ENCODE measurements around the gene WTIP. TPM values are rescaled to one million over a fixed set of nuclear protein-coding genes. Genes with fewer than 3 reads are reported as not detected.
"Not testable (repeated sequence)": the region's sequence is repeated elsewhere in the genome, so short reads cannot be mapped to it uniquely, and the experiment has no call there.

WTIP gene
- total RNA-seq, 2 experiments from 2014 or later: 0.23 to 0.36 TPM

DNA sequence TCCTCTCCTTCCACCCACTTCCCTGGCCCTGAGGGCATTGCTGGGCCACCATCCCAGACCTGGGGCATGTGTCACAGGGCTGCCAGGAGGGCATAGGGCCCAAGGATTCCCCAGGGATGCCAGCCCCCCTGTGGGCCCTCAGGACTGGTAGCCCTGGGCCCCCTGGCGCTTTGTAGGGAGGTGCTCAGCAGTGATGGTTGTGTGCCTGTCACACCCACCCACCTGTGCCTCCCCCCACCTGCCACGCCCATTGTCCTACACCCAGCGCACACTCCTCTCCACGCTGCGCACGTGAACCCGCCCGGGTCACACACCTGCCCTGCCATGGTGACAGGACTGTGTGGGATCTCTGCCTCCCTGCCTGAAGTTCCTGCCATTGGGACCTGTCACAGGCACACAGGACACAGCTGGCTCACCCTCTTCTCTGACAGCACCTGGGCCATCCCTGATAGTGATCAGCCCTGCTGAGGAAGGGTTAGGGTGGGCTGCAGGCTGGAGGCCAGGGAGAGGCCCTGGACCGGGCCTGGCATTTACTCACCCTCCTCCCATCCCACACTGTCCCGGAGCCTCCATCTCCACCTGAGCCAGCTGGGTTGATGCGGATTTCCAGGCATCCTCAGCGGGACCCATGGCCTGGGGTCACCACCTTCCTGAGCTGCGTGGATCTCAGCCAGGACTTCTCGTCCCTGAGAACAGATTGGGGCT, 23.9 kb downstream of the WTIP start:
- no peaks in the 10 kb centered on the region for H3K4me1 Mint-ChIP-seq
- peaks cover 19% of the 10 kb centered on the region for H3K27me3 Mint-ChIP-seq
- no peaks in the 10 kb centered on the region for H3K36me3 Mint-ChIP-seq
- H3K27ac Mint-ChIP-seq: no peak overlapping the region
- no peak for DNase-seq
- H3K9me3 Mint-ChIP-seq: no peaks in the 10 kb centered on the region
- H3K4me3 Mint-ChIP-seq: no peak overlapping the region

DNA sequence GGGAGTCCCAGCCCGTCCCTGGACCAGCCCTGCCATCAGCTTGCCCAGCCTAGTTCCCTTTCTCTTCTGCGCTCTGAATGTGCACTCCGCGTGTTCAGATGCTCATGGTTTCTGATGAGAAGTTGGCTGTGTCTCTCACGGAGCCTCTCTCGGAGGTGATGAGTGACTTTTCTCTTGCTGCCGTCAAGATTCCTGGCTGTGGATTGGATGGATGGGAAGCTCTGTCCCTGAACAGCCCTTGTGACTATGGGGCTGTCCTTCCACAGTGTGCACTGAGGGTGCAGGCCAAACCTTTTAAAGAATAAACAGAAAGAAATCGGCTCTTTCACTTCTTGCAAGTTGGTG, 24.4 kb downstream of the WTIP start:
- H3K4me1 Mint-ChIP-seq: no peaks in the 10 kb centered on the region
- H3K4me3 Mint-ChIP-seq: no peak overlapping the region
- DNase-seq: no peak
- no peaks in the 10 kb centered on the region for H3K36me3 Mint-ChIP-seq
- peaks cover 18% of the 10 kb centered on the region for H3K27me3 Mint-ChIP-seq
- no peak overlapping the region for H3K27ac Mint-ChIP-seq
- peaks cover 2% of the 10 kb centered on the region for H3K9me3 Mint-ChIP-seq

DNA sequence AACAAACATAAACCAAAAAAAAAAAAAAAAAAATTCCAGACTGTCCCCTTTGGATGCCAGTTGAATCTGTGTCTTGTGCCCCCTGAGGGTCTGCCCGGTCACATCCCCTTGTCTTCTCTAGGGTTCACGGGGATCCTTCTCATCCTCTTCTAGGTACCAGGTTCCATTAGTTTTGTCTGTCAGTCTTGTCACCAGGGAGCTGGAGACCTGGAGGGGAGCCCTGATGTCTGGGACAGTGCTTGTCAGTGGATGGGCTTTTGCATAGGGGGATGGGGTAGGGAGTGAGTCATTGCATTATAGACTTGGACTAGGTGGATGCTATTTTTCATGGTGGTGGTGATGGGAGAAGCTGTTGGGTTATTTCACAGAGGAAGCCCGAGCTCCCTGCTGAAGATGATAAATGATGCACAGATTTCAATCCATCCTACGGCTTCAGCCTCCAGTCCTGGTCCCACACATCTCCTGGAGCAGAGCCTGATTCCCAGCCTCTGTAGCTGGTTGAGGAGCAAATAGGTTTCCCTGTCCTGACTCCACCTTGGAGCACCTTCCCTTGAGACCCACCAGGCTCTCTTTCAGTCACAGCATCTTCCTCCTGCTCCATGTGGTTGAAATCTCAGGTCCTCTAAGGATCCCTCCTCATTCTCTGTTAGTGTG, 26.0 kb downstream of the WTIP start:
- peaks cover 10% of the 10 kb centered on the region for H3K27me3 Mint-ChIP-seq
- no peaks in the 10 kb centered on the region for H3K4me1 Mint-ChIP-seq
- no peaks in the 10 kb centered on the region for H3K36me3 Mint-ChIP-seq
- no peak overlapping the region for H3K4me3 Mint-ChIP-seq
- H3K9me3 Mint-ChIP-seq: peaks cover 6% of the 10 kb centered on the region
- no peak for DNase-seq
- no peak overlapping the region for H3K27ac Mint-ChIP-seq

DNA sequence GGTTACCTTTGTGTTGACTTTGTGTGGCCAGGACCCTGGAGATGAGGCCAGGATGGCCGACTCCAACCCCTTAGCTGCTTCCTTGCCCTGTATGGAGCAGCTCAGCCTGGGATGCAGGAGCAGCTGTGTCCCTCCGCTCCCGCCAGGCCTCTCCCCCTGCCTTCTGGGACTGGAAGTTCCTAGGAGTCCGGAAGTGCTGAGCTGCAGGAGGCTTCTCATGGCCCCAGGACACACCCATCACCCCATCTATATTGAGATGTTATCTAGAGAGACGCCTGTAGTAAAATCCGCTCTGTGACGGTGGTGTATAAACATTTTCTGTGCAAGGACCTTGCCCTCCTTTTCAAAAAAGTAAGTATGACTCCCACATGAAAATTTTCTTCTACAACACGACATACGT, 27.0 kb downstream of the WTIP start:
- H3K27ac Mint-ChIP-seq: no peak overlapping the region
- H3K4me3 Mint-ChIP-seq: no peak overlapping the region
- H3K27me3 Mint-ChIP-seq: peaks cover 10% of the 10 kb centered on the region
- DNase-seq: no peak
- H3K36me3 Mint-ChIP-seq: no peaks in the 10 kb centered on the region
- peaks cover 6% of the 10 kb centered on the region for H3K9me3 Mint-ChIP-seq
- no peaks in the 10 kb centered on the region for H3K4me1 Mint-ChIP-seq

DNA sequence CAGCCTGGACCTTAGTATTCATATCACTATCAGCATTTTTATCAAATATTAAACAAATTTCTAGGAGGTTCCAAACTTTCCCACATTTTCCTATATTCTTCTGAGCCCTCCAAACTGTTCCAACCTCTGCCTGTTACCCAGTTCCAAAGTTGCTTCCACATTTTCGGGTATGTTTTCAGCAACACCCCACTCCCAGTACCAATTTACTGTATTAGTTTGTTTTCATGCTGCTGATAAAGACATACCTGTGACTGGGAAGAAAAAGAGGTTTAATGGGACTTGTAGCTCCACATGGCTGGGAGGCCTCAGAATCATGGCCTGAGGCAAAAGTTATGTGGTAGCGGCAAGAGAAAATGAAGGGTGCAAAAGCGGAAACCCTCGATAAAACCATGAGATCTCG, 29.3 kb downstream of the WTIP start:
- DNase-seq, H3K9me3 Mint-ChIP-seq, H3K4me1 Mint-ChIP-seq, H3K27ac Mint-ChIP-seq, H3K4me3 Mint-ChIP-seq, H3K36me3 Mint-ChIP-seq: not testable (repeated sequence)
- peaks cover 12% of the 10 kb centered on the region for H3K27me3 Mint-ChIP-seq

DNA sequence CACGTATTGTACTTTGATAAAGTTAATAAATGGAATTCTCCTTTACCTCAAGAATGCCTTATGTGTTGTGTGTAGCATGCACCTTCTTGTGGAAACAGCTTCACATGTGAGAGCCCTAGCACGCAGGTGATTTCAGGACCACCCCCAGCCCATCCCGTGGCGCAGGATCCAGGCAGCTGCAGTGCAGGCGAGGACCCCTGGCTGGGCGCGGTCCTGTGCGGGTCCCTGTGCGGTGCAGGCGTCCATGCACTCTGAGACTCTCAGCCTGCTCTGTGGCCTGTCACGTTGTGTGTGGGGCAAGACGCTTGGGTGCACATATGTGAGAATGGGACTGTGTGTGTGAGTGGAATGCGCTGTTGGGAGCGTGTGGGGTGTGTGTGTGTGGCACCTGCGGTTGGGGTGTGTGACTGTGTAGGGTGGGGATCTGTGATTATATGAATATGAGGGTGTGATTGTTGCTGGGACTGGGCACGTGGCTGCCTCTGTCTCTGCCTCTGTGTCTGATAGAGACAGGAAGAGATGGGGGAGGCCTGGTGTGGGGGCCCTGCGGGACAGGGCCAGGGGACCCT, 30.8 kb downstream of the WTIP start:
- Mint-ChIP-seq H3K9me3 (peaks cover 6% of the 10 kb centered on the region), H3K4me1 (no peaks in the 10 kb centered on the region), H3K27me3 (peaks cover 12% of the 10 kb centered on the region), H3K27ac (no peak overlapping the region), H3K4me3 (no peak overlapping the region), H3K36me3 (no peaks in the 10 kb centered on the region)
- no peak for DNase-seq

DNA sequence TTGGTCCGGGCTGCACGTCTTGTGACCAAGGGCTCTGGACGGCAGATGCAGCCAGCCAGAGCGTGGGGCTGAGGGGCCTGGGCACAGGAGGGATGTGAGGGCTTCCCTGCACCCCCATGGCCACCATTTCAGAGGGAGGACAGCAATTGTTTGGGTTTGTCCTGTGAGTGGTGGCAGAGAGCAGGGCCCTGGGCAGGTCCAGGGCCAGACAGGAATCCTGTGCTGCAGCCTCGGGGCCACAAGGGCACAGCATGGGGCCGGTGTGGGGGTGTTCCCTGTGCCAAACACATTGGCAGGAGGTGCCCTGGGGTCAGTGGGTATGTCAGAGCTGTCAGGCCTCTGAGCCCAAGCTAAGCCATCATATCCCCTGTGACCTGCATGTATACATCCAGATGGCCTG, 32.2 kb downstream of the WTIP start:
- Mint-ChIP-seq H3K9me3 (peaks cover 6% of the 10 kb centered on the region), H3K27me3 (peaks cover 12% of the 10 kb centered on the region), H3K4me3 (no peak overlapping the region), H3K27ac (no peak overlapping the region), H3K36me3 (no peaks in the 10 kb centered on the region), H3K4me1 (no peaks in the 10 kb centered on the region)
- no peak for DNase-seq

DNA sequence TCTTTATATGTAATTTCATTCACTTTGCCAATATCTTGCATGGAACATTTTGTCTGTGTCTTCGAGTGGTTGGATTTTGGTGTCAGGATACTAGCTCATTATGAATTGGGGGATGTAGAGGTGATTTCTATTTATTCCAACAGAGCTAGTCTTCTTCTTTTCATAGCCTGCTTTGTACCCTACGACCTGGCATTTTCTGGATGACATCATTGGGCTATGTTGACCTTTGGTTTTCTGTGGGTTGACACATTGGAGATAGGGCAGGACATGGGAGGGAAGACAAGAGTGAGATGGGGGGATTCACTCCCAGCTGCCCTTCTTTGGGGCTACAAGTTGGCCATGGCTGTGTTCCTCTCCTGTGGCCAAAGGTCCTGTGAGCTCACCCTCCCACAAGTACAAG, 38.0 kb downstream of the WTIP start:
- no peak overlapping the region for H3K27ac Mint-ChIP-seq
- DNase-seq: no peak
- H3K36me3 Mint-ChIP-seq: no peaks in the 10 kb centered on the region
- no peaks in the 10 kb centered on the region for H3K4me1 Mint-ChIP-seq
- peaks cover 31% of the 10 kb centered on the region for H3K27me3 Mint-ChIP-seq
- no peaks in the 10 kb centered on the region for H3K9me3 Mint-ChIP-seq
- H3K4me3 Mint-ChIP-seq: no peak overlapping the region

DNA sequence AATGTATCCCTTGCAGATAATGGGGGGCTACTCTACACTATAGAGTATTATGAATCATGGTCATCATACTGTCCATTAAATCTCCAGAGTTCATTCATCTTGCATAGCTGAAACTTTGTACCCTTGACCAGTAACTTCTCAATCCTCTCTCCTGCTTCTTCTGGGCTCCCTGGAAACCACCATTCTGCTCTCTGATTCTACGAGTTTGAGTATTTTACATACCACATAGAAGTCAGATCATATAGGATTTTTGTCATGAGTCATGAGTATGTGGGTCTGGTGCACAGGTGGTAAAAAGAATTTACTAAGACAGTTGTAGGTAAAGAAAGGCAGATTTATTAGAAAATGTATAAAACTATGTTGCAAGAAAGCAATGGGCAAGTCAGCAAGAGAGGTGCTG, 41.9 kb downstream of the WTIP start:
- peaks cover 38% of the 10 kb centered on the region for H3K27me3 Mint-ChIP-seq
- DNase-seq: no peak
- no peaks in the 10 kb centered on the region for H3K4me1 Mint-ChIP-seq
- no peak overlapping the region for H3K4me3 Mint-ChIP-seq
- H3K36me3 Mint-ChIP-seq: no peaks in the 10 kb centered on the region
- H3K9me3 Mint-ChIP-seq: no peaks in the 10 kb centered on the region
- H3K27ac Mint-ChIP-seq: no peak overlapping the region

DNA sequence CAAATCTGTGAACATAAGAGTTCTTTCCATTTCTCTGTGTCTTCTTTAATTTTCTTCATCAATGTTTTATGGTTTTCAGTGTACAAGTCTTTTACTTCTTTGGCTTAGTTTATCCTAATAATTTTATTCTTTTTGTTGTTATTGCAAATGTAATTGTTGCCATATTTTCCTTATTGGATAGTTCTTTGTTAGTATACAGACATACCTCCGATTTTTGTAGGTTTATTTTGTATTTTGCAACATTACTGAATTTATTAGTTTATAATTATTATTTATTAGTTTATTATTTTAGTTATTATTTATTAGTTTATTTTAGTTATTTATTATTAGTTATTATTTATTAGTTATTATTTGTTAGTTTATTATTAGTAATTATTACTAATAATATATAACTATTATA, 43.4 kb downstream of the WTIP start:
- Mint-ChIP-seq H3K4me3 (no peak overlapping the region), H3K36me3 (no peaks in the 10 kb centered on the region)

DNA sequence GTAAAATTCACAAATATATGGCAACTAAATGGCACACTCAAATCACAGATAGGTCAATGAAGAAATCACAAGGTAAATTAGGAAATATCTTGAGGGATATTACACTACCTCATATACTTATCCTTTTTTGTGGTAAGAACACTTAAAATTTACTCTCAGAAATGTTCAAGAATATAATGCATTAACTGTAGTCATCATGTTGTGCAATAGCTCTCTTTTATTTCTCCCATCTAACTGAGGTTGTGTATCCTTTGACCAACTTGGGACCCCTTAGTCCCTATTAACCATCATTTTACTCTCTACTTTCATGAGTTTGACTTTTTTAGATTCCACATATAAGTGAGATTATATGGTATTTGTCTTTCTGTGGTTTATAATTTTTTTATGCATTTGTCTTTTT, 52.6 kb downstream of the WTIP start:
- no peaks in the 10 kb centered on the region for H3K9me3 Mint-ChIP-seq
- no peak overlapping the region for H3K27ac Mint-ChIP-seq
- no peak overlapping the region for H3K4me3 Mint-ChIP-seq
- no peaks in the 10 kb centered on the region for H3K4me1 Mint-ChIP-seq
- no peak for DNase-seq
- no peaks in the 10 kb centered on the region for H3K36me3 Mint-ChIP-seq
- peaks cover 49% of the 10 kb centered on the region for H3K27me3 Mint-ChIP-seq

More for the DNA sequence above, 43.4 kb downstream of the WTIP start:
- Mint-ChIP-seq H3K9me3 (no peaks in the 10 kb centered on the region), H3K27ac (no peak overlapping the region), H3K4me1 (no peaks in the 10 kb centered on the region), H3K27me3 (peaks cover 45% of the 10 kb centered on the region)
- no peak for DNase-seq

DNA sequence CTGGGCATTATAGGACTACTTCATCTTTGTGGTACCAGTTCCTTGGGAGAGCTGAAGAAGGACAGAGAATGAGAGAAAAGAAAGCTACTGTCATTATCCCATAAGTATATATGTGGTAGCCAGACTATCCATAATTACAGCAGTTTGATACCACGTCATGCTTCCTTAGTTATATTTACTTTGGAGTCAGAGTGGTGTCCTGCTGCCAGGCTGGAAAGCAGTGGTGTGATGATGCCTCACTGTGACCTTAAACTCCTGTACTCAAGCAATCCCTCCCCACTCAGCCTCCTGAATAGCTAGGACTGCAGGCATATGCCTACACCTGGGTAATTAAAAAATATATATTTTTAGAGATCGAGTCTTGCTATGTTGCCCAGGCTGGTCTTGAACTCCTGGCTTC, 57.8 kb downstream of the WTIP start:
- Mint-ChIP-seq H3K27me3 (peaks cover 29% of the 10 kb centered on the region), H3K27ac (no peak overlapping the region), H3K4me3 (no peak overlapping the region), H3K36me3 (no peaks in the 10 kb centered on the region), H3K9me3 (peaks cover 23% of the 10 kb centered on the region), H3K4me1 (no peaks in the 10 kb centered on the region)
- no peak for DNase-seq

DNA sequence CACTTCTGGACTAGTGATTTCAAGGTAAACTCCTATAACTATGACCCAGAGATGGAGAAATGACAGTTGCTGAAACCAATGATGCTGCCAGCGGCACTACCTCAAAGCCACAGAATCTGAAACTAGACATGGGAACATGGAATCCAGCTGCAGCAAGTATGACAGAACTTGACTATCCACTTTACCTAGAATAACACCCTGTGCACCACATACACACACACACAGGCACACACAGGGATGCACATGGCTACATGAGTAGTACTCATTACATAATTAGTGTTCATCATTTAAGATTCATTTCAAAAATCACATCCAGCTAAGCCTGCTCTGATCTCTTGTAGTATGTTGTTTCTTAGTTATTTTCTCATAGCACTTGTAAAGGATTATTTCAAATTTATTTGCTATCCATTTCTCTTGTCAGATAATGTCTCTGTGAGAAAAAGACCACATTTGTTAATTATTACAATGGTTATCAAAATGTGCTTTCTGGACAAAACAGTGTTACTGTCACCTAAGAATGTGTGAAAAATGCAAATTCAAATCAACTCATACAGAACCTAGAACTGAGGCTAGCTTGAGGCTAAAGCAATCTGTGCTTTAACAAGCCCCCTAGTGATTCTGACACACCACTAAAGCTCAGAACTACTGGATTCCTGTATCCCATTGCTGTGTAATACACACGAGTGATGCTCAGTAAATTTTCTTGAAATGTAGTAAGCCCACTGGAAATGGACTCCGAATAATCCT, 59.4 kb downstream of the WTIP start:
- H3K4me3 Mint-ChIP-seq: no peak overlapping the region
- H3K27ac Mint-ChIP-seq: no peak overlapping the region
- H3K36me3 Mint-ChIP-seq: no peaks in the 10 kb centered on the region
- no peaks in the 10 kb centered on the region for H3K4me1 Mint-ChIP-seq
- H3K9me3 Mint-ChIP-seq: peaks cover 25% of the 10 kb centered on the region
- peaks cover 23% of the 10 kb centered on the region for H3K27me3 Mint-ChIP-seq
- no peak for DNase-seq

DNA sequence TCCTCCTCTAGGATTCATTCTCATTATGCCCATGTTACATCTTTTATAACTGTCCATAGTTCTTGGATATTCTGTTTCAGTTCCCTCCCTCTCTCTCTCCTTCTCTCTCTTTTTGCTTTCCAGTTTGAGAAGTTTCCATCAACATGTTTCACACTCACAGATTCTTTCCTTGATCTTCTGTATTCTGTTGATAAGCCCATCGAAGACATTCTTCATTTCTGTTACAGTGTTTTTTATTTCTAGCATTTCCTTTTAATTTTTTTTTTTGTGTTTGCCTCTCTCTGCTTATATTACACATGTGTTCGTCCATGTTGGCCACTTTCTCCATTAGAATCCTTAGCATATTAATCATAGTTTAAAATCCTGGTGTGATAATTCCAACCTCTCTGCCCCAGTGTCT, 68.3 kb downstream of the WTIP start:
- Mint-ChIP-seq H3K27me3 (peaks cover 18% of the 10 kb centered on the region), H3K9me3 (peaks cover 17% of the 10 kb centered on the region), H3K4me1 (no peaks in the 10 kb centered on the region), H3K36me3 (no peaks in the 10 kb centered on the region), H3K27ac (no peak overlapping the region), H3K4me3 (no peak overlapping the region)
- DNase-seq: no peak

DNA sequence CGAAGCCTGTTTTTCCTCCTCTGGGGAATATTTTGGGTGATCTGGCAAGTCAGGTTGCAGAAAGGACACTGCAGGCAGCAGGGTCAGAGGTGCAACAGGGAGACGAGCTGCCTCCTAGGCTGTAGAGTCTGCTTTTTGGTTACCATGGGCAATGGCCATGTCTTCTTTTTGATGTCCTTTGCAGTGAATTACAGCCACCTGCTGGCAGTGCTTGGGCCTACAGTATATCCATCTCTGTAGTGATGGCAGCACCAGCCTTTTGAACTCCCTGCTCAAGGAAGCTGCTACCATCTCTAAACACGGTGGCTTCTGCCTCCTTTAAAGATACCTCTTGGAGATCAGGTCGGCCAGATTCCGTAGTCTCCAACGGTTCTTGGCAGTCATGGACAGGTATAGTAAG, 73.9 kb downstream of the WTIP start:
- H3K27ac Mint-ChIP-seq: no peak overlapping the region
- no peaks in the 10 kb centered on the region for H3K36me3 Mint-ChIP-seq
- no peaks in the 10 kb centered on the region for H3K4me1 Mint-ChIP-seq
- no peak overlapping the region for H3K4me3 Mint-ChIP-seq
- H3K9me3 Mint-ChIP-seq: peaks cover 2% of the 10 kb centered on the region
- no peak for DNase-seq
- H3K27me3 Mint-ChIP-seq: peaks cover 49% of the 10 kb centered on the region

Measured in activated naive CD8-positive, alpha-beta T cell treated with anti-CD3 and anti-CD28 coated beads for 36 hours (primary cell).